Measurements from ENCODE around the gene ADAMTS17.
"Not testable (repeated sequence)": the region's sequence is repeated elsewhere in the genome, so short reads cannot be mapped to it uniquely, and the experiment has no call there.

ADAMTS17 gene

DNA sequence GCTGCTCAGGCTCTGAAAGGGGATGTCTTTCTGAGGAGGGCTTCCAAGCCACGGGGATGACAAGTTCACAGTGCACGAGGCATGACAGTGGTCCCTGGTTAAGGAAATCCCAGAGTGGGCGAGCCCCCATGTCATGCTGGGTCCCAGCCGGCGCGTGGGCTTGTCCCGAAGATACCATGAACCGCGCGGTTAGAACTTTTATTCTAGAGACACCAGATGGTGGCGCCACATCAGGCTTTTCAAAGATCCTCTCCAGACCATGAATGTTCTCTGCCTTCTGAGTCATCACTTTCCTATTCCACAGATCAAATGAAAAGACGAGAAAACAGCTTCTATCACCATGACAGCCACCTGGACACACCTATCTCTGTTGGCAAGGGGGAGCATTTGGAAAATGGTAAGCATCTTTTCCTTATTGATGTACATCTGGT, 380.7 kb downstream of the ADAMTS17 start:
- DNase-seq = peak in 9 of 56 donors; percentile 6 to 33 (median 9)

DNA sequence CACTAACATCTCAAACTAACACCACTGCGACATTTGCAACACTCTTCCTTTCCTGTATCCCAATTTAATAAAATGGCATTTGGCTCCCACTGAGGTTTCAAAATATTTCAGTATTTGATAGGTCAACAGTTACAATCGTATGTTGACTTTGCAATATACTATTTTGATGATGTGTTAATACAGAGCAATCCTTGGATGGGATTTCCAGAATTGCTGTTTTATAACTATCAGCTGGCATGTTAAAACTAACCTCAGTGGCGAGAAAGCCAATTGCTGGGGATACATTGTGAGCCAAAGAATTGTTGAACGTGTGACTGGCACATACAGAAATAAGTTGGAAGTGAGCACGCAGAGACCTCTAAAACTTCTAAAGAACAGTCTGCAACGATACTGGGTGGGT, 382.4 kb downstream of the ADAMTS17 start:
- no peak for DNase-seq

DNA sequence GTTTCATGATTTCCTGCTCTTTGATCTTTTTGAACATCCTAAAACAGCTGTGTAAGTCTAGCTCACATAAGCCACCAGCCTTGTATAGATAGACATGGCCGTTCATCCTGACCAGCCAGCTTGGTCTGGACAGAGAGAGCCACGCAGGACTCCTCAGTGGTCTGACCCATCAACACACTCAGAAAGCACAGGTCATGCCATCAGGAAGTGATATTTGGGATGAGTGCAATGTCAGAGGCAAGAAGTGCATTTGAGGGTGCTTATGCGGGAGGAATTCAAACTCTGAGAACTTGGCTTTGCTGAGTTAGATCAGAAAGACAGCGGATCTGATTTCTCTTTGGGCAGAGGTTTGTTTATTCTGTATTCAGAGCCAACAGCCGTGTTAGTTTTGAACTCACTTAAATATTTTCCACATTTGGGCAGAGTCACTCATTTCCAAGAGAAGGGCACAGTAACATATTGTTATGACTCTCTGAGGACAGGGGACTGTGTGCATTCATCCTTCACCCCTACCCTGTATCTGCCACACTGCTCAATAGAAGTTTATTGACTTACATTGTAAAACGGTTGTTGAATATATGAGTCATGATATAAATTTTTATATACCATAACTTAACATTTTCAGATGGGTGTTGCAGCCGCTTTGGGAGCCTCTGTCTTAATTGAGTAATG, 383.2 kb downstream of the ADAMTS17 start:
- no peak for DNase-seq

DNA sequence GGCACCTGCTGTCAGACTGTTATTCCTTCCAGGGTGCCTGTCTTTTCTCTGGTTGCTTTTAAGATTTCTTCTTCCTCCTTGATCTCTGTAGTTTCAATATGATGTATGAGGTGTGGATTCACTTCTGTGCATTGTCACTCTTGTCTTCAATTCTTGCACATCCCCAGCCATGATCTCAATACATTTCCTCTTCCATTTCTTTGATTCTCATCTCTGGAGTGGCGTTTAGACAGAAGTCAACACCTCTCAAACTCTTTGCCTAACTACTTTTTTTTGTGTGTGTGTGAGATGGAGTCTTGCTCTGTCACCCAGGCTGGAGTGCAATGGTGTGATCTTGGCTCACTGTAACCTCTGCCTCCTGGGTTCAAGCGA, 384.1 kb downstream of the ADAMTS17 start:
- DNase-seq = no peak

DNA sequence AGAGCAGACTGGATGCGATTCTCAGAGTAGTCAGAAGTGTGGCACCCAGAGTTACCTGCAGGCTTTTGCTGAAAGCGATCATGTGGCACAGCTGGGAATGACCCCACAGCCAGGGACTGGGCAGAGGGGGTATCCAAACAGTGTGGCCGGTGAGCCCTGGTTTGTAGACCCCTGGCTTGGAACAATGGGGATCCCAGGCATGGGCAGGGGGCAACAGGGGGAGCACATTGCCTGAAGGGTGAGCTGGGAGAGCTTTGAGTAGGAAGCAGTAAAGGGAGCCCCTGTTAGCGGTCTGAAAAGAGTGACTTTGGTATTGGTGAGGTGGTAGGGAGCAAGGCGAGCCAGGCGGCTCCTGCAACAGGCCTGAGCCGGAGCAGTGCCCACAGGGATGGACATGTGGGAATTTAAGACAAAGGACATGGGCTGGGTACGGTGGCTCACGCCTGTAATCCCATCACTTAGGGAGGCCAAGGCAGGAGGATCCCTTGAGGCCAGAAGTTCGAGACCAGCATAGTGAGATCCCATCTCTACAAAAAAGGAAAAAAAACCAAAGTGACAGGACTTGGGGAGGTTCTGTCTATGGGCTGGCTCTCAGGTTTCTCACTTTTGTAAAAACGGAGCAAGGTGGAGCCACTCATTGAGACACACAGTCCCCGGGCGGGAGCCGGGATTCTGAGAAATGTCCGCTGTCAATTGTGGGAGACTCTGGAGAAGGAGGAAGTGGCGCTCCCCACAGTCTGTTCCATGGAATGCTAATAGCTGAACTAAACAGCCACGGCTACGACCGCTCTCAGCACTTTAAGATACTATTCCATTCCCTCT, 384.7 kb downstream of the ADAMTS17 start:
- no peak for DNase-seq

DNA sequence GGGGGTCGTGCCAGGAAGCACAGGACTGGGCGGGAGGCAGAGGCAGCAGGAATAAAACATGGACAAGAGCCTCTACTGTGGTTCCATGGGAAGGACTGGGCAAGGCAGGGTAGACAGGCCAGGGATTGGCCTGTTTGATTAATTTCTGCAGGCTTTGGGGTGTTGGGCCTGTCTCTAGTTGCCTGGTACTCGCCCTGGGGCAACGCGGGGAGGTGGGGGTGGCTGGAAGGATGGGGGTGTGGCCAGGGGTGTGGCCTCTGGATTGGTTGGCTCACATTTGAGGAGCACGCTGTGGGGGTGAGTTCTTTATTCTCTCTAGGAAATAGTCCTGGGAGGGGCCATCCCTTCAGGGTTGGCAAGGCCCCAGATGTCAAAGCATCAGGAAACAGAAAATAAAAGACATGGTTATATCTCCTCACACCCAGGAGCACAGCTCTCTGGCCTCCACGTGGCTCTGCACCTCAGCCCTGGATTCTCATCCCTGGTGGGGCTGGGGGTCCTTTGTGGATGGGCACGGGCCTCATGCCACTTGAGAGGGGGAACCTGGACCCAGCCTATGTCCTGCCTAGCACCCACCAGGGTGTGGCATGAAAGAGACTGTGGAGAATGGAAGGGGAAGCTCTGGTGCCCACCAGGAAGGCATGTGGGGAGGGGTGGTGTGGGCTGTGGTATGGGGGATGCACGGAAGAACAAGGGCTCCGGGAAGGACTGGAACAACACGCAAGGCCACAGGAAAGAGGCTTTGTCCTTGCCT, 385.6 kb downstream of the ADAMTS17 start:
- DNase-seq = no peak

DNA sequence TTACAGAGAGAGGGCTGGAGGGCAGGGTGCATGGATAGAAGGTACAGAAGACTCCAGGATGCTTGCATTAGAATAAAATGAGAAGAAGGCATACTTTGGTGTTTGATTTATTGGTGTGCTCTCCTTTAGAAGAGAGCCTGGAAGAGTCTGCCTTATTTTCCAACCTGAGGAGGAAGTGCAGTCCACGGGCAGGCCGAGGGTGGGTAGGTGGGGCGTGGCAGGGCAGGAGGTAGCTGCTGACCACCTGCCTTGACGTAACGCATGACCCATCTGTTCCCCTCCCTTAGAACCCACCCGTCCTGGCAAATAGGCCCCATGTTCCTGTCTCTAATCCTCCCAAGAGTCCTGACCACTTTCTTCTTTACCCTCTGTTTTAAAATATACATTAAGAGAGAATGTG, 386.2 kb downstream of the ADAMTS17 start:
- DNase-seq = no peak

DNA sequence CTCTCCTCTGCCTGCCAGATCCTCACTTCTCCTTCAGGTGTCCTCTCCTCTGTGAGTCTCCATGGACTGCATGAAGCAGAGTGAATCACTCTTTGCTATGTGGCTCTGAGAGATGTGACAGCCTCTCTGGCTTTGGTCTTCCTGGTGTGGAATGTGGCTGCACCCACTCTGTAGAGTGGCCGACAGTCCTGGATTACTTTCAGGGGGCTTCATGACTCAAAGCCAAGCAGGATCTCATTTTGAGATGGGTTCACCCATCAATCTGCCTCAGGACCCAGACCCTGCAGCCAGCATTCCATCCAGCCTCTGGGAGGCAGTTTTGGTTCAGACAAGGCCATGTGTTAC, 386.6 kb downstream of the ADAMTS17 start:
- DNase-seq = no peak

DNA sequence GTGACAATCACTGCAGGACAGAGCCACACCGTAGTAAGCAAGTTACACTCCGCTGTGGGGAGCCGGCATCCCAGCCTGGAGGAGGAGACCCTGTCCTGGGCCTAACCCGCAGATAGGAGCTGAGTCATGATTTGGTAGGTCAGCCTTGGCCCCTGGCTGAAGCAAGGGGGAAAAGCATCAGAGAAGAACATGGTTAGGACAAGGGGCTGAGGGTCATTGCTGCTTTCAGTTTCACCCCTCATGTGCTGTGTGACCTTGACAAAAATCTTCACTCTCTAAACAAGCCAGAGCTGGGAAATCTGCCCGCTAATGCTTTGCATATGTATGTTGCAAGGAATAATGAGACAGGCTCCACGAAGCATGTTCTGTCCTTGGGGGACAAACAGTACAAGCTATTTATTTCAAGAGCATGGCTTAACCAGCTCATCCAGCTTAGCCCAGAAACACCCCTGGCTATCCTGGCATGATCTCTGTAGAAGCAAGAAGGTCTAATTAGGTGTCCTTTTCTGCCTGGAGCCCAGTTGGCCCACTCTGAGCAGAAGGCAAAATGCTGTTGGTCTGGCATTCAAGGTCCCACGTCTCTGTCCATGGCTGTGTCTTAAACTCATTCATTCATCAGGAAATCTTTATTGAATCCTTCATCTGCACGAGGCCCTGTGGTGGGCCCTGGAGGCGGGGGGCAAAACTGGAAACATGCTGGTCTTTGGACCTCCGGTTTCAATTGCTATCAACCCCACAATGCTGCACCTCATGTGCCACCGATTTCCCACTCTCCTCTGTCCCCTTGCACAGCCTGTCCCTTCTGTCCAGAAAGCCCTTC, 387.2 kb downstream of the ADAMTS17 start:
- no peak for DNase-seq

DNA sequence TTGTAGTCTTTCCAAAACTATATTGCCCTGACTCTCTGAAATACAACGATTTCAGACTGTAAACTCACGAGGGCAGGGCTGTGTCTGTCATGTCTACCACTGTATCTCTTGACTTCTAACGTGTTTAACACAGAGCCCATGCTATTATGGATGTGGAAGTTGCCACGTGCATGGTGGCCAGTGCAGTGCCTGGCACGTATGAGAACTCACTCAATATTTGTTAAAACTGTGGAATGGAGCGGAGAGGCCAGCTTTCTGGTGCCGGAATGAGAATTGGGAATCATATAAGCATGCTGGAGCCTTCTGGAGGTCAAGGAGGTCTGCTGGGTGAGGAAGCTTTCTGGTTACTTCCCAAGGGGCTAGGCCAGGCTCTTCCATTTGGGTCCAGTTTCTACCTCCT, 387.9 kb downstream of the ADAMTS17 start:
- DNase-seq = no peak

DNA sequence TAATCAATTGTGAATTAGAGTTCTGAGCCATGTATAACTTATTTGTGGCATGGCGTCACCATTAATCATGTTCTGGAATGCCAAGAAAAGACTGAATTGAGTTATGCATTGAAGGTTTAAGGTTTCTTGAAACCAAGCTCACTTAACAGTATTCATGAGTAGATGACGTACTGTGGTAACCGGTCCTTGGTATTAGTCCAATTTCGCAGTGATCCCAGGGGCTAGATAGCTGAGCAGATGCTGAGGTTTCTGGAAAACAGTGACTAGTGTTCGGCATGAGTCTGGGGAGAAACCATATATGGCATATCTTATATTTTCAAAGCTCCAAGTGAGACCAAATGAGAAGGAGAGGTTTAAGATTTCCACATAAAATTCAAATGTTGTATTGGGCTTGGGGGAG, 390.3 kb downstream of the ADAMTS17 start:
- no peak for DNase-seq

DNA sequence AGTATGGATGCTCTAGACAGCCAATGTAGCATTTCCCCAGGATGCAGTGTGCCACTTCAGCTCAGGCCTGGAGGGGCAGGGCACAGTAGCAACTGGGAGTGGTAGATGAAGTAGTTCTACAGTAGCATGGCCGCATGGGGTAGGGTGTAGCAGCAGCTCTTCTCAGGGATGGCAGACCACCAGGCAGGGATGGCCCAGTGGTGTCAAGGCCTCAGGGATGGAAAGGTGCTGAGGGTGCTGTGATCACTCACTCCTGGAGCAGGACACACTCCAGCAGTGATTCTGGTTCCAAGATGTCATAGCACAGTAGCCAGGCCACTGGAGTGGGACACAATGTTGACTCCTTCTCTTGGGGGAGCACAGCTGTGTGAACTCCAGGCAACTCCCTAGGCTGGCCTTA, 397.6 kb downstream of the ADAMTS17 start:
- no peak for DNase-seq

DNA sequence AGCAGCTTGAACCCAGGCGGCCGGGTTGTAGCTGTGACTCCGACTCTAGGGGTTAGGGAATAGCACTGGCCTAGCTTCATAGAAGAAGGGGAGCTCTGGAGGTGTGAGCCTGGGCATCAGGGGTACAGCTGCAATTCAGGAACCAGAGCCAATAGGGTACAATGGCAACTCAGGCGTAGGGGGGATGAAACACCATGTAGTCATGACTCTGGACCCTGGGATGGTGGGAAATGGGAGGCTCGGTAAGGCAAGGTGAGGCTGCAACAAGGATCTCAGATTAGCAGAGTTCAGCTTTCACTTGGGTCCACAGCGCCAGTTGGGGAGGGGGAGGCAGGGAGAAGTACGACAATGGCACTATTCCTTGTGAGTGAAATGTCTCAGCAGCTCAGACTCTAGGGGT, 398.3 kb downstream of the ADAMTS17 start:
- DNase-seq = no peak

DNA sequence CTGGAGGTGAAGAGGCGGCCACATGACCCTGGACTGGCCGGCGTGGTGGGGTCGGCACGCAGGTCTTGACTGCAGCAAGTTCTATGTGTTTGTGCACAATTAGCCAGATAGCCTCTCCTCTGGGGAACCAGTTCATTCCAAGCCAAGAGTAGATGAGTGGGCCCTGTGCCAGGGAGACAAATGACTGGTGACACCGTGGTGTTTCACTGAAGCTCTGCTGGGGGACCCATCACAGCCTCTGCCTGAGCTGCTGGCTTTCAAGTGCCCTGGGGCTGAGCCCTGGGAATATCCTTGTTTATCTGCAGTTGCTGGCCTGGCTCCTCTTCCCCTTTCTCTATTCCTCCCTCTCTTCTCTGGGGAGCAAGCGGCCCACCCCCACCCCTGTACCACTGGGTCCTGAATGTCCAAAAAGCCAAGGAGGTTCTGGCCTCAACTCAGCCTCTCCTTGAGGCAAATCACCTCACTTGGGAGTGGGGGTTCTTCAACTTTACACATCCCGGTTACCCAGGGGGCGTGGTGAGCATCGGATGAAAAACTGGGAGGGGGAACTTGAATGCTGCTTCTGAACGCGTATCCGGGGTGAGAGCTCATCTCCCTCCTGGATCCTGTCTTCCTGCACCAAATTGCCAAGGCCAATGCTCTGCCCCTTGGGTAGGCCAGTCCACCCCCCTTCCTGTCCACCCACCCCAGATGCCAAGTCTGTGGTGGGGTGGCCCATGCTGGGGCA, 408.9 kb downstream of the ADAMTS17 start:
- no peak for DNase-seq

DNA sequence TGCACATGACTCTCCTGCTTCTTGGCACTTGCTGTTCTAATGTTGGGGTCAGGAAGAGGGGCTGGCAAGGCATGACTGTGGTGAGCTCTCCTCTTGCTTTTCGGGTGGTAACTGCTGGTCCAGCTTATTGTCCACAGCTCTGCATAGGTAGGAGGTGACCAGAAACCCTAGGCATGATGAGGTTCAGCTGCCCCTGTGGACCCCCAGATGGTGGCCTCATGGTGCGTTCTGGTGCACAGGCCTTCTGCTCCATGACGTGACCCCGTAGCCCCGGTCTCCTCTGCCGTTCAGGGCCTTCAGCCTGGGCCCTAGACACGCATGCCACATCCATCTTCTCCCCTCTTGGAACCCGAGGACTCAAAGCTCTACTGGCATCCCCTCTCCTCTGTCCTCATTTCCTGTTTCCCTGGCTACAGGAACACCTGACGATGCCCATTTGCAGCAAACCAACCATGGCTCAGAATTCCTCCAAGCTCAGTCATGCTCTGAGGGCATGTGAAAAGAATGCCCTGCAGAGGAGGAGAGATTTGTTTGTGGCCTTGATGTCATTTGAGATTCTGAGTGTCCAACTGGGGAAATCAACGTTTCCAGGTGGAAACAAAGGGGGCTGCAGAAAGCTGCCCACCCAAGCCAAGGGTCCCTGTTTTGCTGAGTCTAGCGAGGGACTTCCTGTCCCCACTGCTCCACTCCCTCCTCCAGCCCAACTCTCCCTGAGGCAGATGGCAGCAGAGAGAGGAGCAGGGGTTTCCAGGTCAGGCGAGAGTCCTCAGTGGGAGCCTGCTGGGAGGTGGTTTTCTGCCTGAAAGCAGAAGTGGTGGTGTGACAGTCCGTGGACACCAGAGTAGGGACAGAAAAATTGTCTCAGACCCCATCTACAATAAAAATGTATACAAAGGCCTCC, 409.8 kb downstream of the ADAMTS17 start:
- no peak for DNase-seq

DNA sequence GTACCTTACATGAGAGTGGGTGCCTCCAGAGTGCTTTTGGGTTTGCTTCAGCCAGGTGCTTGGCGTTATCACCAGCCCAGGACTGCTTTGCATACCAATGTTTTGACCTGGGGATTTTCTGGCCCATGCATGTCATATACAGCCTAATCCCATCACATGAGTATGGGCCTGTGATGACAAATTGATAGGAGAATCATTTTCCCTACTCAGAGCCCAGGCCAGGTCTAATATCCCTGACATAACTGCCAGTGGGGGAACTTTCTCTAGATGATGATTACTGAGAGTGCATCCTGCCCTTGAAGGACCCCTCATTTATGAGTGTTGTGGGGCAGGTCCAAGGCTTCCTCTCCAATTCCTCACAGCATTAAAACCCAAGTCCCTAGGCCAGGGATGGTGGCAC, 411.1 kb downstream of the ADAMTS17 start:
- no peak for DNase-seq

DNA sequence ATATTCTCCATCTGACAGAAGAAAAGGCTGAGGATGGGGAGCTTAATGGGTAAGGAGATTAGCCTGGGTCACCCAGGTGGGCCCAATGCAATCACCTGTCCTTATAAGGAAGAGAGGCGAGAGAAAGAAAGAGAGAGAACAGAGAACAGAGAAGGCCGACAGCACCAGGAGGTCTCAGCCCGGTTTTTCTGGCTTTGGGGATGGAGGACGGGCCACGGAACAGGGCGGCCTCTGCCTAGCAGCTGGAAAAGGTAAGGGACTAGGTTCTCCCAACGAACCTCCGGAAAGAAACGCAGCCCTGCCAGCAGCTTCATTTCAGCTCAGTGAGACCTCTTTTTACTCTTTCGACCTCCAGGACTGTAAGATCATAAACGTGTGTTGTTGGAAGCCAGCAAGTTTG, 412.5 kb downstream of the ADAMTS17 start:
- no peak for DNase-seq

DNA sequence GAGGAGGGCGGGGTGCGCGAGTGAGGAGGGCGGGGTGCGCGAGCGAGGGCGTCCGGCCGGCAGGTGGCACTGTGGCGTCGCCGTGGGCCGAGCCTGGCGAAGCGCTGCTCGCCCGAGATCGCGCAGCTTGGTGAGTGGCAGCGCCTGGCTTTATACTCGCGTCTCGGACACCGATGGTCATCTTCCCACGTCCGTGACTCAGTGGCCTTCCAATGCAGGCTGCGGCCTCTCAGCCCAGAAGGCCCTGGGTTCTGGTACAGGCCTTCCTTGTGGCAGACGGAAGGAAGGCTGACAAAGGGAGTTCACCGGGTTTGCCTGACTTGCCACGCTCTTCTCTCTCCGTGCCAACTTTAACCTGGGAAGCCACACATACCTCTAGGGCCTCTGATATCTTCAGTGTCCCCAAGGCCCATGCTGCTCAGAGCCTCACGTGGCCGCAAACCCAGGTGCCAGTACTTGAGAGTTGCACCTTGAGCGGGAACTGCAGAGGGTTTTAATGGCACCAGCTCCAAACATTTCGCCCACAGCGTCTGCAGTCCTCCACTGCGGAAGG, 413.3 kb downstream of the ADAMTS17 start:
- DNase-seq = peak in 53 of 56 donors; percentile 9 to 86 (median 62)

DNA sequence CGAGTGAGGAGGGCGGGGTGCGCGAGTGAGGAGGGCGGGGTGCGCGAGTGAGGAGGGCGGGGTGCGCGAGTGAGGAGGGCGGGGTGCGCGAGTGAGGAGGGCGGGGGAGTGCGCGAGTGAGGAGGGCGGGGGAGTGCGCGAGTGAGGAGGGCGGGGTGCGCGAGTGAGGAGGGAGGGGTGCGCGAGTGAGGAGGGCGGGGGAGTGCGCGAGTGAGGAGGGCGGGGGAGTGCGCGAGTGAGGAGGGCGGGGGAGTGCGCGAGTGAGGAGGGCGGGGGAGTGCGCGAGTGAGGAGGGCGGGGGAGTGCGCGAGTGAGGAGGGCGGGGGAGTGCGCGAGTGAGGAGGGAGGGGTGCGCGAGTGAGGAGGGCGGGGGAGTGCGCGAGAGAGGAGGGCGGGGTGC, 415.2 kb downstream of the ADAMTS17 start:
- not testable (repeated sequence) for DNase-seq
